HuH-7.5 (cell line): Measurements from ENCODE around the gene HDAC10.
A peak's percentile ranks its signal among the peaks of the same experiment; 100 is the strongest.

Experiments used
- DNase-seq: peaks from one replicate; pipeline ENCODE4 v3.0.0; 2011; ENCODE audit warnings: low spot score

Gene HDAC10, protein sequence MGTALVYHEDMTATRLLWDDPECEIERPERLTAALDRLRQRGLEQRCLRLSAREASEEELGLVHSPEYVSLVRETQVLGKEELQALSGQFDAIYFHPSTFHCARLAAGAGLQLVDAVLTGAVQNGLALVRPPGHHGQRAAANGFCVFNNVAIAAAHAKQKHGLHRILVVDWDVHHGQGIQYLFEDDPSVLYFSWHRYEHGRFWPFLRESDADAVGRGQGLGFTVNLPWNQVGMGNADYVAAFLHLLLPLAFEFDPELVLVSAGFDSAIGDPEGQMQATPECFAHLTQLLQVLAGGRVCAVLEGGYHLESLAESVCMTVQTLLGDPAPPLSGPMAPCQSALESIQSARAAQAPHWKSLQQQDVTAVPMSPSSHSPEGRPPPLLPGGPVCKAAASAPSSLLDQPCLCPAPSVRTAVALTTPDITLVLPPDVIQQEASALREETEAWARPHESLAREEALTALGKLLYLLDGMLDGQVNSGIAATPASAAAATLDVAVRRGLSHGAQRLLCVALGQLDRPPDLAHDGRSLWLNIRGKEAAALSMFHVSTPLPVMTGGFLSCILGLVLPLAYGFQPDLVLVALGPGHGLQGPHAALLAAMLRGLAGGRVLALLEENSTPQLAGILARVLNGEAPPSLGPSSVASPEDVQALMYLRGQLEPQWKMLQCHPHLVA

DNA sequence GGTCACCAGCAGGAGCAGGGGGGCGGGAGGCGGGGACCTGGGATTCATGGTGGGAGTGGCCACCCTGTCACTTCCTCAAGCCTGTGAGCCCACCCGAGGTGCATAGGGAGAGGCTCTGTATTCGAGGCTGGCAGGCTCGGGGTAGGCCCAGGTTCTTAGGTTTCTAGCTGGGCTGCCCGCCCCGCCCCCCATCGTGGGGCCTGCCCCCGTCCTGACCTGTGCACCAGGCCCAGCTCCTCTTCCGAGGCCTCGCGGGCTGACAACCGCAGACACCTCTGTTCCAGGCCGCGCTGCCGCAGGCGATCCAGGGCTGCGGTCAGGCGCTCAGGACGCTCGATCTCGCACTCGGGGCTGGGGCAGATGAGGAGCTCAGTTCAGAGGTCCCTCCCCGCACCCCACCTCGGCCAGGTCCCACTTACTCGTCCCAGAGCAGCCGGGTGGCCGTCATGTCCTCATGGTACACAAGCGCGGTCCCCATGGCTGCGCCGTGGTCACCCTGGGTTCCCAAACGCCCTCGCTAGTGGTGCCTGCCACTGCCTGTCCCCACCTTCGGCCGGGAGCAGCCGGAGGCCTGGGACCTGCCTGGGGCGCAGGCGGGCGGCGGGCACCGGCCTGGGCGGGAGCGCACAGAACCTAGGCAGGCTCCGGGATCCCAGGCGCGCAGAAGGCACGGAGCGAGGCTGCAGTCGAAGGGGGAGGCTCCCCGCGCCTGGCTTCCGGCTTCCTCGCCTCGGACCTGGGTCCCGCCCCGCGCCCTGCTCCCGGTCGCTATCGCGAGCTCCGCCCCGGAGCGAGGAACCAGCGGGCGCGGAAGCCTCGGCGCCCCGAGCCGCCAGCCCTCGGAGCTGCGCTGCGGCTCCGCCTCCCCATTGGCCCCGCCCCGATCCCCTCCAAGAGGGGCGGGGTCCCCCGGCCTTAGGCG is at the start of gene HDAC10:
HDAC10 (minus strand) TSS at position 711 of the 922 bp plus-strand sequence; CDS start at position 478, 233 bp downstream.
- peak; percentile 92 for DNase-seq

GRCh38 chr22:50300620-50301257 is 49.7 kb upstream of the HDAC10 start:
- no peak for DNase-seq

GRCh38 chr22:50299785-50300619 is 48.9 kb upstream of the HDAC10 start:
- peak; percentile 99 for DNase-seq

GRCh38 chr22:50298937-50299784 is 48.1 kb upstream of the HDAC10 start:
- DNase-seq: no peak

DNA sequence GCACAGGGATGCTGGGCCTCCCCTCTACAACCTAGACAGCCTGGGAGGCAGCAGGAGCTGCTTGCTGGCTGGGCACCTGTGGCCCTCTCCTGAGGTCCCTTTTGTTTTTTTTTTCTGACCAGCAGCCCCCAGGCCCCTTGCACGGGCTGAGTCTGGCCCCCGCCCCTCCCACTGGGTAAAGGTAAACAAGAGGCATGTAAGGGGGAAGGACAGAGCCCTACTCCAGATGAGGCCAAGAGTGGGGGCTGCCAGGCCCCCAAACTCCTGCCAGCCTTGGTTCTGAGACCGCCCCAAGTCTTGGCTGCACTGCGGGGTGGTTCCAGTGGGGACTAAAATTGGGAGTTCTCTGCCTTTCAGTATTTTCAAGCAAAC is 47.2 kb upstream of the HDAC10 start:
- no peak for DNase-seq

GRCh38 chr22:50297510-50298265 is 46.6 kb upstream of the HDAC10 start:
- no peak for DNase-seq

DNA sequence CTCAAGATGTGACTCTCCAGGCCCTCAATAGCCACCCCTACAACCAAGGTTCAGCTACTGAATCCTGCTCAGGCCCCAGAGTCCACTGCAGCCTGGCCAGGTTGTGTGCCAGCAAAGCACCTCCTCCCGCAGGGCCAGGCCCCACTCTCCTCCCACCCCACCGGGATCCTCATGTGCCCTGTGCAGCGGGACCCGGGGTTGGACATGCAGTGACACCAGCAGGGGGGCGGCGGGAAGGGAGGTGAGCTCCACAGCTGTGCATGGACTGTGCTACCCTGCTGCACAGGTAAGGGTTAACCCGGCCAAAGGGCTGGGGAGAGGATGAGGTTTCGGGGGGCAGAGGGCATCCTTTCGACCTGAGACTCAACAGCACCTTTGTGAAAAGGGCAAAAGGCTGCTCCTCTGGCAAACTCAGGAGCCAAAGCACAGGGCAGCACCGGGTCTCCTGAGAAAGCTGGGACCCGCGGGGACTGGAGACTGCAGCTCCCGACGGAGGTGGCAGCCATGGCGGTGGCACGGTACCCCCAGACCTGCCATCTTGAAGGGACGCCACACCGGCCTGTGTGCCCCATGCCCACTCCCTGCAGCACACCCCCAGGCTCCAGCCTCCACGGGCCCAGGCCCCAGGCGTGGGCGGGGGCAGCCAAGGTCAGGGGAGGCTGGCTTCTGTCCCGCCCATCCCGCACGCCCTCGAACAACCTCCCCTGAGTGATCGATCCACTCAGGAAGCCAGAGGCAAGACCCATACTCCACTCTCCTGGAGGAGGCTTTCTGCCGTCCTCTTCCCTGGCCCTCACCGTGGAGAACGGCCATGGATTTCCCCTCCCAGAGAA is 45.8 kb upstream of the HDAC10 start:
- DNase-seq: no peak

- no peak for DNase-seq
Observed at GRCh38 chr22:50294319-50294656, 43.2 kb upstream of the HDAC10 start.

GRCh38 chr22:50293441-50294318 is 42.6 kb upstream of the HDAC10 start:
- peak; percentile 74 for DNase-seq

GRCh38 chr22:50292643-50293440 is 41.8 kb upstream of the HDAC10 start:
- DNase-seq: no peak

GRCh38 chr22:50289942-50290630 is 39.0 kb upstream of the HDAC10 start:
- DNase-seq: no peak

DNA sequence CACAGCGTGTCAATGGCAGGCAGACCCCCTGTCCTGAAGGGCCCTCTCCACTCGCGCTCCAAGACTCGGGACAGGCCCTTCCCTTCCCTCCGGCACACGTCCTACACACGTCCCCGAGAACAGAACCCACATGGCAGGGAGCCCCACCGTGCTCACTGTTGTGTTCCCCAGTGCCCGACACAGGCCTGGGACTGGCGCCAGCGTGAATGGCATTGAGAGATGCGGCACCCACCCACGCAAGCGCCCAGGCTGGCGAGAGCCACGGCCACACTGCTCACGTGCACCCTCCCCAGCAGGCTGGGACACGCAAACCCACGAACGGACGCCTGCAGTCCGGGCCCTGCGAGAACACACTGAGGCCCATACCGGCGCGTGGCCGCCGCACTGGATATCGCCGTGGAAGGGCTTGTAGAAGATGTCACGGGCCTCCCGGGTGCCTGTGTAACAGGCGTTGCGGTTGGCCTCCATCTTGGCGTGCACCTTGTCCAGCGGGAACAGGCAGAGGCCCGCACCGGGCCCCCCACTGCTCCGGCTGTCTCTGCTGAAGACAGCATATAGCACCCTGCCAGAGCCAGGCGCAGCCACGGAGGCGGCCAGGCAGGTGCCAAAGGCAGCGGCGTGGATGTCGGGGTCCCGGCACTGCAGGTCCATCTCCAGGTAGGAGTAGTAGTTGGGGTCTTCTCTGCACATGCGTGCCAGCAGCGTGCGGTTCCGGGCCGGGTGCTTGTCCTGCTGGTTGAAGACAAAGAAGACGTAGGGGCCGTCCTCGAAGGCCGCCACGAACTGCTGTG is 38.3 kb upstream of the HDAC10 start:
- no peak for DNase-seq

- DNase-seq: no peak
Observed at GRCh38 chr22:50287731-50288130, 36.7 kb upstream of the HDAC10 start.

- DNase-seq: no peak
Observed at GRCh38 chr22:50286701-50287318, 35.7 kb upstream of the HDAC10 start.

GRCh38 chr22:50286275-50286674 is 35.2 kb upstream of the HDAC10 start:
- no peak for DNase-seq
